Stimulated activated CD8-positive, alpha-beta memory T cell treated with anti-CD3 and anti-CD28 coated beads, Interleukin-15, amount 100 ng/mL, for 48 hours (primary cell): ENCODE data around the gene CST9.
"Not testable (repeated sequence)": the region's sequence is repeated elsewhere in the genome, so short reads cannot be mapped to it uniquely, and the experiment has no call there.

Experiments used
- DNase-seq, 2 donors: peaks; one replicate each; pipeline ENCODE4 v3.0.0-alpha.2; 2020; ENCODE audit warnings: low read depth in 2 of 2

Gene CST9

GRCh38 chr20:23623666-23624323 is 18.1 kb upstream of the CST9 start:
- no peak for DNase-seq

GRCh38 chr20:23622839-23623343 is 17.2 kb upstream of the CST9 start:
- no peak for DNase-seq

- not testable (repeated sequence) for DNase-seq
Measured at GRCh38 chr20:23622401-23622800, 16.7 kb upstream of the CST9 start.

GRCh38 chr20:23620670-23621386 is 15.1 kb upstream of the CST9 start:
- DNase-seq: not testable (repeated sequence)

- DNase-seq: no peak
Measured at GRCh38 chr20:23614163-23614562, 8.4 kb upstream of the CST9 start.

GRCh38 chr20:23613676-23614075 is 8.0 kb upstream of the CST9 start:
- no peak for DNase-seq

GRCh38 chr20:23612396-23612795 is 6.7 kb upstream of the CST9 start:
- no peak for DNase-seq

- no peak for DNase-seq
Measured at GRCh38 chr20:23609486-23610109, 3.9 kb upstream of the CST9 start.

- DNase-seq: no peak
Measured at GRCh38 chr20:23608251-23608846, 2.6 kb upstream of the CST9 start.

GRCh38 chr20:23607497-23608245 is 2.0 kb upstream of the CST9 start:
- no peak for DNase-seq

- peak; percentile 55 to 57 for DNase-seq
Measured at GRCh38 chr20:23606652-23607049, 934 bp upstream of the CST9 start.

- DNase-seq: no peak
Measured at GRCh38 chr20:23604306-23604705, 1.4 kb downstream of the CST9 start.

- DNase-seq: no peak
Measured at GRCh38 chr20:23603321-23603720, 2.4 kb downstream of the CST9 start.

- DNase-seq: no peak
Measured at GRCh38 chr20:23602699-23603098, 3.0 kb downstream of the CST9 start.

GRCh38 chr20:23602241-23602640 is 3.5 kb downstream of the CST9 start:
- DNase-seq: no peak

- DNase-seq: no peak
Measured at GRCh38 chr20:23601715-23602114, 4.0 kb downstream of the CST9 start.

- DNase-seq: no peak
Measured at GRCh38 chr20:23598481-23598880, 7.2 kb downstream of the CST9 start.

- no peak for DNase-seq
Measured at GRCh38 chr20:23596579-23597250, 9.0 kb downstream of the CST9 start.

- no peak for DNase-seq
Measured at GRCh38 chr20:23595941-23596340, 9.8 kb downstream of the CST9 start.

GRCh38 chr20:23588434-23589403 is 17.0 kb downstream of the CST9 start:
- DNase-seq: no peak
